GM19328 (cell line): ENCODE results near the gene HPN.
"Not testable (repeated sequence)": the region's sequence is repeated elsewhere in the genome, so short reads cannot be mapped to it uniquely, and the experiment has no call there.

Source experiments
- ATAC-seq: cut with Tn5 transposase; IDR thresholded peaks from one replicate; pipeline ENCODE4 v1.9.1; 2021; ENCODE audit warnings: mild to moderate bottlenecking, moderate library complexity; ENCODE audit not compliant: unreplicated experiment

The HPN gene

DNA sequence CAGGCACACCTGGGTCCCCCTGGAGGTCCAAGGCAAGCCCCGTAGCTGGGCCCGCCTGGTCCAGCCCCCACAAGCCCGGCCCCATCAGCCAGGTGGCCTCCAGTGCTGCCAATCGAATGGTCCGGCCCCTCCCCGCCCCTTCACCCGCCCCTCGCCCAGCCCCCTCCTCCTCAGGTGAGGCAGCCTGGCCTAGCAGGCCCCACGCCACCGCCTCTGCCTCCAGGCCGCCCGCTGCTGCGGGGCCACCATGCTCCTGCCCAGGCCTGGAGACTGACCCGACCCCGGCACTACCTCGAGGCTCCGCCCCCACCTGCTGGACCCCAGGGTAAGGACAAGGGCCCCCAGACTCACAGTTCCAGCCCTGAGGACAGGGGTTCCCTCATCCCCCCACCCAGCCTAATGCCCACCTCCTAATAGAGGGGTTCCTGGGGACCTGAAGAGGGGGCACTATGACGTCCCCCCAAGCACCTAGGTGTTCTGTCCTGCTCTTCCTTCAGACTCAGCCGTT lies at the start of gene HPN:
Gene HPN (plus strand): TSS at position 174 of the 508 bp plus-strand sequence. CDS start 786 bp downstream, outside the sequence.
- no peak for ATAC-seq

GRCh38 chr19:34992582-34992981 lies 48.9 kb upstream of the HPN start:
- not testable (repeated sequence) for ATAC-seq

DNA sequence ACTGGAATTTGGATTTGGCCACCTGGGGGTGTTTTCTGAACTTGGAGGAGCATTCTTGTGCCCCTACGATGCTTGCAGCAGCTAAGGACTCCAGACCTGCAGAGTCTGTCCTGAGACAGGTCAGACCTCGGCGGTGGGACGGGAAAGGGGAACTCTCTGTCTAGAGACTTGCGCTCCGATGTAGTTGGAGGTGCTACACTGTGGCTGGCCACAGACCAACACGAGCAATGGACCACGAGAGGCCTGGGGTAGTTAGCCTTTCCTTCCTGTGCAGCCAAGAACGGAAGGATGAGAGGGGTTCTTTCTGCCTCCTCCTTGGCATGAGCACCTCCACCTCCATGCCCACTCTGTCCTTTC lies 47.3 kb upstream of the HPN start:
- no peak for ATAC-seq

- ATAC-seq: no peak
Observed at GRCh38 chr19:34994643-34995541, 46.6 kb upstream of the HPN start.

DNA sequence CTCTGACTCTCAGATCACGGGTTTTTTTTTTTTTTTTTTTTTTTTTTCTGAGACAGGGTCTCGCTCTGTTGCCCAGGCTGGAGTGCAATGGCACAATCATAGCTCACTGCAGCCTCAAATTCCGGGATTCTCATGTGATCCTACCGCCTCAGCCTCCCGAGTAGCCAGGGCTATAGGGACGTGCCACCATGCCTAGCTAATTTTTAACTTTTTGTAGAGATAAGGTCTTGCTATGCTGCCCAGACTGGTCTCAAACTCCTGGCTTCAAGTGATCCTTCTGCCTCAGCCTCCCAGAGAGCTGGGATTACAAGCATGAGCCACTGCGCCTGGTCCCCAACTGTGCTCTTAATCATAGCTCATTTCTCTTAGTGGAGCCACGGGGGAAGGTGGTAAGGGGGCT lies 46.0 kb upstream of the HPN start:
- ATAC-seq: no peak

DNA sequence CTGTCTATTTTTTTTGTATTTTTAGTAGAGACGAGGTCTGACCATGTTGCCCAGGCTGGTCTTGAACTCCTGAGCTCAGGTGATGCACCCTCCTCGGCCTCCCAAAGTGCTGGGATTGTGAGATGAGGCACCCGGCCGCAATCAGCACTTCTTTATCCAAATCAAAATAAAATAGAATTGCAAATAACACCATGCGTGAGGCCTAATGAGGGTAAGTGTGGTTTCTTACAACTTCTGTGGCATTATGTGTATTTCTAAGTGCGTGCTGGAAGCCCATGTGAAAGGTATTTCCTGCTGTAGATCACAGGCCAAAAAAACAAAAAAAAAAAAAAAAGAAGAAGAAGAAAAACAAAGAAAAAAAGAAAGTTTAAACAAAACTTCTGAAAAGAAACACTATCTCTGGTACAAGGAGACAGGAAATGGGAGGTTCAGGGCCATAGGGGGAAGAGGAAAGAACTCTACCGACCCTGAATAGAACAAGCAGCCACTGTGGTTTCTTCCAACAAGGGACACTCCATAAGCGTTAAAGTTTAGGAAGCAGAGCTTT lies 44.4 kb upstream of the HPN start:
- no peak for ATAC-seq

DNA sequence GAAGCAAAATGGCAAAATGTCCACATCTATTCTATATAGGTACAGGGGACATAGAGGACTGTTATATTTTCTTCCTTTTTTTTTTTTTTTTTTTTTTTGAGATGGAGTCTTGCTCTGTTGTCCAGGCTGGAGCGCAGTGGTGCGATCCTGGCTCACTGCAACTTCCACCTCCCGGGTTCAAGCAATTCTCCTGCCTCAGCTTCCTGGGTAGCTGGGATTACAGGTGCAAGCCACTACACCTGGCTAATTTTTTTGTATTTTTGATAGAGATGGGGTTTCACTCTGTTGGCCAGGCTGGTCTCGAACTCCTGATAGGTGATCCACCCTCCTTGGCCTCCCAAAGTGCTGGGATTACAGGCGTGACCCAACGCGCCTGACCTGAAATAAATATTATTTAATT lies 43.3 kb upstream of the HPN start:
- ATAC-seq: not testable (repeated sequence)

GRCh38 chr19:34998777-34999497 lies 42.6 kb upstream of the HPN start:
- no peak for ATAC-seq

GRCh38 chr19:34999498-35000337 lies 41.8 kb upstream of the HPN start, which contains the start of gene GRAMD1A:
TSS of gene GRAMD1A (plus strand) at chr19:35000323. CDS start at chr19:35000479, 156 bp downstream.
- ATAC-seq: peak; percentile 48

DNA sequence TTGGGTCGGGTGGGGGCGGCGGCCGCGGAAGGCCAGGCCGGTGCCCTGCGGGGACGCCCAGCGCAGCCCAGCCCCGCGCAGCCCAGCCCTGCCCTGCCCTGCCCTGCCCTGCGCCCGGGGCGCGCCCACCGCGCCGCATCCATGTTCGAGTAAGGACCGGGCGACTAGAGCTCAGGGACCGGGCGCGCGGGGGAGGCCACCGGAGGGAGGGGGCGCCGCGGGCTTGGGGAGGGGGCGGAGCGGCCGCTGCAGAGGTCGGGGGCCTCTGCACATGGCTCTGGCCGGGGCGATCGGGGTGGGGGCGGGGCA lies 41.2 kb upstream of the HPN start:
- peak; percentile 5 for ATAC-seq

DNA sequence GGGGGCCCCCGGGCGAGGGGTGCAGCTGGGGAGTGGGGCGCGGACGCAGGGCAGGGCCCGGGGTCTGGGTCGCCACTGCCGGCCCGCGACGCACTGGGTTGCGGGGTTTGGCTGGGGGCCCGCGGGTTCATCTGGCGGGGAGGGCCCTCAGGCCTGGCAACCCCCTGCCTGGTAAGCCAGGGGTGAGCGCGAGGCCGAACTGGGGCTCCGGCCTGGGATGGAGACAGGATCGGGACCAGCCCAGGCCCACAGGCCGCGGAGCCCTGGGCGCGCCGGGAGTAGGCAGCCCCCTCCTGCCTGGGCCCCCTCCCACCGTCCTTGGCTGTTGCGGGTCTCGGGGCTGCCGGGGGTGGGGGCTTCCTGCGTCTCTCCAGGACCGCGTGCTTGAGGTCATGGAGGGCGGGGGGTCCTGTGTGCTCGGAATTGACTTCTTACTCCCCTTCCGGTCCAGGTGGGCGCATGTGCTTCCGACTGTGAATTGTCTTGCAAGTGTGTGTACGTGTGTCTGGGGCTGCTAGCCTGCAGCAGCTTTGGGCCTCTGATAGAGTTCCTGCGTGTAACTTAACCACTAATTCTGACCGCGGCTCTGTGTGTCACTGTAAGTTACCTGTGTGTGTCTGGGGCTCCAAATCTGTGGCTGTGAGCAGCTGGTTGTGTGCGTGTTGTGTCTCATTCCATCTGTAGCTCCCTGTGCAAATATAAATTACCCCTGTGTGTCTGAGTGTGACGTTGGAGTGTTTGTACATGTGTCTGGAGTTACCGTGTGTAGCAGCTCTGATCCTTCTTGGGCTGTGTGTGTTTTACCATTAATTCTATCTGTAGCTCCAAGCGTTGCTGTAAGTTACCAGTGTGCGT lies 40.6 kb upstream of the HPN start:
- ATAC-seq: no peak

GRCh38 chr19:35002037-35002535 lies 39.4 kb upstream of the HPN start:
- no peak for ATAC-seq

DNA sequence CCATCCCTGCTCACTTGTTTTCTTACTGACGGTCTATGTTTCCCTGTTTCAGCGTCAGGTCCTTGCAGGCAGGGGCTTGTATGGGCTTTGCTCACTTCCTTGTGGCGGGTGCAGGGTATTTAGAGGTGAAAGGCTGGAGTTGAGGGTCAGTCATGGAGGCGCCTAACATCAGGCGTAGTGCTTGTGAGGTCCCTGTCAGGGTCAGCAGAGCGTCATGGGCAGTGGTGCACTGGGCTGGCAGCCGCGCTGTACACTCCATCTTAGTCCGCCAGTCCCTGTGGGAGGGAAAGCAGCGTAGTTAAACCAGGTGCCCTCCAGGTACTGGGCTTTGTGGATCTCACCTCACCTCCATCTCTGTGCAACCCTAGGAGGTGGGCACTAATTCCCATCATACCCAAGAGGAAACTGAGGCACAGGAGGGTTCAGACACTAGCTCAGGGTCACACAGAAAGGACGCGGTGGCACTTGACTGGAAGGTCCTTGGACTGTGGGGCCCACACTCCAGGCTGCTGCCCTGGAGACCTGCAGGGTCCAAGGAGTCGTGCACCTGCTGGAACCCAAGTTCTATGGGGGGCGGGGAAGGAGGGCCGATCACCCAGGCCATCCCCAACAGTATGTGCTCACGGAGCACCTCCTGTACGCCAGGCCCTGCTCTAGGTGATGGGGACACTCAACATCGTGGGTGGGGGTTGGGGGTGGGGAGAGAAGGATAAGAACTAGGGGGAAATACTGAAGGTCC lies 36.8 kb upstream of the HPN start:
- no peak for ATAC-seq

DNA sequence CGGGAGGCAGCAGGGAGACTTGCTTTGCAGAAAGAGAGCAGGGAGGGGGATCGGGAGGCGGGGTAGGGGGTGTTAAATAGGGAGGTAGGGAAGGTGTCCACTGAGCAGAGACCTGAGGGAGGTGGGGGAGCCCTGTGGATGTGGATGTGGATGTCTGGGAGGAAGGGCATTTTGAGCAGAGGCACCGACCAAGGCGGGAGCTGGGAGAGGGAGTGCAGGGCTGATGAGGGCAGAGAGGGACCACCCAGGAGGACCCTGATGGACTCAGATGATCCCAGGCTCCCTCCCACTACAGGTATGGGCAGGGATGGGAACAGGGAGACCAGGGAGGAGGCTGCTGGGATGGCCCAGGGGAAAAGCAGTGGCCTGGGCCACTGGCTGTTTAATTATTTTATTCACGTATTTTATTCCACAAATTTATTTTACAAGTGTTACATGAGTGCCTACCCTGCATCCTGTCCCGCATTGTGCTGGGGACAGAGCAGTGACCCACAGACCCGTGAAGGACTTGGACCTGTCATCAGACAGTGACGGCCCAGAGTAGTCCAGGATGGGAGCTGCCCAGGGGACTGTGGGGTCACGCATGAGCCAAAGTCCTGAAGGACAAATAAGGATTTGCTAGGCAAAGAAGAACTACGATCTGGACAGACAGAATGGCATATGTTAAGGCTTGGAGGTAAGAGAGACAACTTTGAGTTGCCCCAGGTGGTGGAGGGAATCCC lies 36.1 kb upstream of the HPN start:
- no peak for ATAC-seq

DNA sequence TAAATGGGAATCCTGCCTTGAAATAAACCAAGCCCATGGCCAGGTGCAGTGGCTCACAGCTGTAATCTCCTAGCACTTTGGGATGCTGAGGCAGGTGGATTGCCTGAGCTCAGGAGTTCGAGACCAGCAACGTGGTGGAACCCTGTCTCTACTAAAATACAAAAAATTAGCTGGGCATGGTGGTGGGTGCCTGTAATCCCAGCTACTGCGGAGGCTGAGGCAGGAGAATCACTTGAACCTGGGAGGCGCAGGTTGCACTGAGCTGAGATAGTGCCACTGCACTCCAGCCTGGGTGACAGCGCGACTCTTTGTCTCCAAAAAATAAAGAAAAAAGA lies 35.5 kb upstream of the HPN start:
- ATAC-seq: not testable (repeated sequence)

GRCh38 chr19:35006342-35006998 lies 35.1 kb upstream of the HPN start:
- no peak for ATAC-seq

- ATAC-seq: no peak
Observed at GRCh38 chr19:35006999-35007365, 34.5 kb upstream of the HPN start.

DNA sequence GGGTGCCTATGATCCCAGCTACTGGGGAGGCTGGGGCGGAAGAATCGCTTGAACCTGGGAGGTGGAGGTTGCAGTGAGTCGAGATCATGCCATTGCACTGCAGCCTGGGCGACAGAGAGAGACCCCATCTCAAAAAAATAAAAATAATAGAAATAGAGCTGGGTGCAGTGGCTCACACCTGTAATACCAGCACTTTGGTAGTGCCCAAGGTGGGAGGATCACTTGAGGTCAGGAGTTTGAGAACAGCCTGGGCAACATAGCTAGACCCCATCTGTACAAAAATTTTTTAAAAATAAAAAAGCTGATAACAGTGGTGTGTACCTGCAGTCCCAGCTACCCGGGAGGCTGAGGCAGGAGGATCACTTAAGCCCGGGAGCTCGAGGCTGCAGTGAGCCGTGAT lies 34.1 kb upstream of the HPN start:
- not testable (repeated sequence) for ATAC-seq
